ENCODE results near the gene PCDHB16. TPM values are rescaled to one million over a fixed set of nuclear protein-coding genes. Genes with fewer than 3 reads are reported as not detected.
"Not testable (repeated sequence)": the region's sequence is repeated elsewhere in the genome, so short reads cannot be mapped to it uniquely, and the experiment has no call there.

PCDHB16 gene
- total RNA-seq, 1 donor from 2014 or later = 12.3 TPM

GRCh38 chr5:141150224-141150992, 31.8 kb upstream of the PCDHB16 start:
- no peak for DNase-seq (ENCODE audit: extremely low spot score in 2 of 2)
- TF ChIP-seq POLR2A (IDR thresholded peaks at IDR 0.05) (no peak), CTCF (IDR thresholded peaks at IDR 0.05) (no peak), POLR2AphosphoS5 (IDR thresholded peaks at IDR 0.05; ENCODE audit: insufficient read depth in 1 of 2, low read depth in 1 of 2) (no peak)
- Histone ChIP-seq H3K9me3 (peaks cover 13% of the 10 kb centered on the region), H3K27ac (no peak overlapping the region), H3K36me3 (no peaks in the 10 kb centered on the region), H3K4me3 (peak overlapping the region in 1 of 2 donors; percentile 8), H3K27me3 (no peaks in the 10 kb centered on the region), H3K4me1 (no peaks in the 10 kb centered on the region)
- intact Hi-C loops (cut with DNase I) = no loop called here

GRCh38 chr5:141150993-141151325, 31.2 kb upstream of the PCDHB16 start:
- no peaks in the 10 kb centered on the region for H3K4me1 ChIP-seq
- H3K9me3 ChIP-seq = peaks cover 13% of the 10 kb centered on the region
- intact Hi-C loops (cut with DNase I) = no loop called here
- DNase-seq (ENCODE audit: extremely low spot score in 2 of 2) = no peak
- H3K4me3 ChIP-seq = peak overlapping the region in 1 of 2 donors; percentile 8
- no peaks in the 10 kb centered on the region for H3K36me3 ChIP-seq
- no peak for TF ChIP-seq POLR2AphosphoS5 (IDR thresholded peaks at IDR 0.05; ENCODE audit: insufficient read depth in 1 of 2, low read depth in 1 of 2)
- TF ChIP-seq POLR2A (IDR thresholded peaks at IDR 0.05) = no peak
- H3K27ac ChIP-seq = no peak overlapping the region
- H3K27me3 ChIP-seq = no peaks in the 10 kb centered on the region

GRCh38 chr5:141151632-141152031, 30.6 kb upstream of the PCDHB16 start:
- H3K9me3 ChIP-seq = peaks cover 18% of the 10 kb centered on the region
- H3K27ac ChIP-seq; H3K4me3 ChIP-seq; DNase-seq (ENCODE audit: extremely low spot score in 2 of 2); H3K27me3 ChIP-seq; H3K4me1 ChIP-seq; intact Hi-C loops (cut with DNase I); H3K36me3 ChIP-seq: not testable (repeated sequence)

- H3K4me3 ChIP-seq; H3K4me1 ChIP-seq; H3K27me3 ChIP-seq; H3K27ac ChIP-seq; H3K36me3 ChIP-seq; intact Hi-C loops (cut with DNase I); DNase-seq (ENCODE audit: extremely low spot score in 2 of 2): not testable (repeated sequence)
- peaks cover 19% of the 10 kb centered on the region for H3K9me3 ChIP-seq
These were observed 30.1 kb upstream of the PCDHB16 start for GRCh38 chr5:141152096-141152495.

GRCh38 chr5:141155540-141156374, 26.4 kb upstream of the PCDHB16 start:
- no peaks in the 10 kb centered on the region for H3K36me3 ChIP-seq
- H3K9me3 ChIP-seq = peaks cover 14% of the 10 kb centered on the region
- intact Hi-C loops (cut with DNase I) = no loop called here
- DNase-seq (ENCODE audit: extremely low spot score in 2 of 2) = no peak
- H3K4me3 ChIP-seq = no peak overlapping the region
- TF ChIP-seq POLR2A (IDR thresholded peaks at IDR 0.05) (no peak), CTCF (IDR thresholded peaks at IDR 0.05) (no peak), POLR2AphosphoS5 (IDR thresholded peaks at IDR 0.05; ENCODE audit: insufficient read depth in 1 of 2, low read depth in 1 of 2) (no peak)
- no peak overlapping the region for H3K27ac ChIP-seq
- H3K4me1 ChIP-seq = no peaks in the 10 kb centered on the region
- no peaks in the 10 kb centered on the region for H3K27me3 ChIP-seq

- H3K27ac ChIP-seq; H3K4me1 ChIP-seq; DNase-seq (ENCODE audit: extremely low spot score in 2 of 2); H3K9me3 ChIP-seq; H3K4me3 ChIP-seq; intact Hi-C loops (cut with DNase I); H3K27me3 ChIP-seq; H3K36me3 ChIP-seq: not testable (repeated sequence)
These were observed 24.8 kb upstream of the PCDHB16 start for GRCh38 chr5:141157356-141157755.

- H3K9me3 ChIP-seq = peaks cover 11% of the 10 kb centered on the region
- H3K27ac ChIP-seq; H3K4me1 ChIP-seq; intact Hi-C loops (cut with DNase I); H3K36me3 ChIP-seq; DNase-seq (ENCODE audit: extremely low spot score in 2 of 2); H3K4me3 ChIP-seq; H3K27me3 ChIP-seq: not testable (repeated sequence)
These were observed 24.3 kb upstream of the PCDHB16 start for GRCh38 chr5:141157901-141158300.
